SK-N-SH treated with all-trans-retinoic acid at 6 μM for 48 hours (cell line): ENCODE measurements around the gene BACH2.
A peak's percentile ranks its signal among the peaks of the same experiment; 100 is the strongest.

Experiments
- ATAC-seq: fragments of 200-7000 bp; cut with Tn5 transposase; 3 replicates; pipeline ENCODE4 v1.9.1; 2020; ENCODE audit warnings: mild to moderate bottlenecking, moderate library complexity
- ARNTL ChIP-seq: fragments of 450-650 bp; formaldehyde crosslinking; IDR thresholded peaks from 2 replicates; pipeline ENCODE4 v1.5.0; 2020; ENCODE audit warnings: low read depth, mild to moderate bottlenecking, moderate library complexity, borderline replicate concordance
- BACH2 ChIP-seq: fragments of 250-450 bp; sonication (Bioruptor Pico); IDR thresholded peaks from 2 replicates; pipeline ENCODE4 v1.9.0; 2021; ENCODE audit warnings: mild to moderate bottlenecking, borderline replicate concordance
- CSDC2 ChIP-seq: fragments of 250-450 bp; sonication (Bioruptor Pico); IDR thresholded peaks from 2 replicates; pipeline ENCODE4 v1.5.0; 2020; ENCODE audit warnings: mild to moderate bottlenecking, moderate library complexity
- GLIS3 ChIP-seq: fragments of 250-450 bp; sonication (Bioruptor Pico); IDR thresholded peaks from 2 replicates; pipeline ENCODE4 v1.5.0; 2020; ENCODE audit warnings: mild to moderate bottlenecking, moderate library complexity
- ISL1 ChIP-seq: fragments of 250-450 bp; sonication (Bioruptor Pico); IDR thresholded peaks from 2 replicates; pipeline ENCODE4 v2.1.2; 2022; ENCODE audit warnings: mild to moderate bottlenecking, moderate library complexity
- PPARA ChIP-seq: fragments of 250-450 bp; sonication (Bioruptor Pico); IDR thresholded peaks from 2 replicates; pipeline ENCODE4 v1.5.0; 2020; ENCODE audit warnings: mild to moderate bottlenecking, borderline replicate concordance
- RARB ChIP-seq: fragments of 250-450 bp; sonication (Bioruptor Pico); IDR thresholded peaks from 2 replicates; pipeline ENCODE4 v1.8.0; 2021; ENCODE audit warnings: mild to moderate bottlenecking, moderate library complexity
- SNAI2 ChIP-seq: fragments of 250-450 bp; sonication (Bioruptor Pico); IDR thresholded peaks from 2 replicates; pipeline ENCODE4 v1.5.0; 2020; ENCODE audit warnings: mild to moderate bottlenecking, moderate library complexity
- TCF4 ChIP-seq: fragments of 250-450 bp; sonication (Bioruptor Pico); IDR thresholded peaks from 2 replicates; pipeline ENCODE4 v1.8.0; 2021; ENCODE audit warnings: mild to moderate bottlenecking, moderate library complexity, borderline replicate concordance
- TOX ChIP-seq: fragments of 250-450 bp; sonication (Bioruptor Pico); IDR thresholded peaks from 2 replicates; pipeline ENCODE4 v1.8.0; 2021; ENCODE audit warnings: mild to moderate bottlenecking, moderate library complexity, borderline replicate concordance
- ZC3H10 ChIP-seq: fragments of 250-450 bp; sonication (Bioruptor Pico); IDR thresholded peaks from 2 replicates; pipeline ENCODE4 v1.5.1; 2021; ENCODE audit warnings: mild to moderate bottlenecking, moderate library complexity
- ZFP30 ChIP-seq: fragments of 450-650 bp; formaldehyde crosslinking; IDR thresholded peaks from 2 replicates; pipeline ENCODE4 v1.5.0; 2022; ENCODE audit warnings: mild to moderate bottlenecking, moderate library complexity
- ZNF565 ChIP-seq: fragments of 450-650 bp; formaldehyde crosslinking; conservative IDR thresholded peaks from 2 replicates; pipeline ENCODE4 v1.5.0; 2020; ENCODE audit warnings: low read depth, mild to moderate bottlenecking, moderate library complexity
- ZNF70 ChIP-seq: fragments of 450-650 bp; formaldehyde crosslinking; IDR thresholded peaks from 2 replicates; pipeline ENCODE4 v1.5.0; 2020; ENCODE audit warnings: mild to moderate bottlenecking, moderate library complexity
- ZNF8 ChIP-seq: fragments of 450-650 bp; formaldehyde crosslinking; IDR thresholded peaks from 2 replicates; pipeline ENCODE4 v1.5.0; 2020; ENCODE audit warnings: mild to moderate bottlenecking, moderate library complexity
- TF ChIP-seq, protein P1 (sequence below): fragments of 250-450 bp; sonication (Bioruptor Pico); IDR thresholded peaks from 2 replicates; pipeline ENCODE4 v1.8.0; 2020; ENCODE audit warnings: mild to moderate bottlenecking, moderate library complexity, borderline replicate concordance
- TF ChIP-seq, protein P2 (sequence below): fragments of 250-450 bp; sonication (Bioruptor Pico); IDR thresholded peaks from 2 replicates; pipeline ENCODE4 v1.5.0; 2020; ENCODE audit warnings: mild to moderate bottlenecking, moderate library complexity
- TF ChIP-seq, protein P3 (sequence below): fragments of 250-450 bp; sonication (Bioruptor Pico); IDR thresholded peaks from 2 replicates; pipeline ENCODE4 v1.8.0; 2021; ENCODE audit warnings: low read depth, mild to moderate bottlenecking, moderate library complexity, borderline replicate concordance
- TF ChIP-seq, protein P4 (sequence below): fragments of 250-450 bp; sonication (Bioruptor Pico); IDR thresholded peaks from 2 replicates; pipeline ENCODE4 v1.5.1; 2021; ENCODE audit warnings: mild to moderate bottlenecking, moderate library complexity

BACH2 gene

DNA sequence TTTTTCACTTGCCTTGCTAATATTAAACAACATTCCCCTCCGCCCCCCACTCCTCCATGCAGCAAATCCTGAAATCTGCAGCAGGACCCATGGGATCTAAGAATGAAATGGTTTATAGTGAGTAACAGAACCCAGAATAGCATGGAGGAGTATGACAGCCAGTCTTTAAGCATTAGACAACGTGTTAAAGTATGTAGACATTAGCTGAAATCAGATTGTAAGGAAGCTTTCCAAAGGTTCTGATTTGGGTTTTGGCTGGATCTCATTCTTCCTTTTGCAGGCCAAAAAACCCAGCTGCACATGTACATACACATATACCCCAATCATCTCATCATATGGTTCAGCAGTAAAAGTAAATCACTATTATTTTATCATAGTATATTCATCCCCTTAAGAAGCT lies 275.9 kb downstream of the BACH2 start (continued):
- TF ChIP-seq, protein P1, sequence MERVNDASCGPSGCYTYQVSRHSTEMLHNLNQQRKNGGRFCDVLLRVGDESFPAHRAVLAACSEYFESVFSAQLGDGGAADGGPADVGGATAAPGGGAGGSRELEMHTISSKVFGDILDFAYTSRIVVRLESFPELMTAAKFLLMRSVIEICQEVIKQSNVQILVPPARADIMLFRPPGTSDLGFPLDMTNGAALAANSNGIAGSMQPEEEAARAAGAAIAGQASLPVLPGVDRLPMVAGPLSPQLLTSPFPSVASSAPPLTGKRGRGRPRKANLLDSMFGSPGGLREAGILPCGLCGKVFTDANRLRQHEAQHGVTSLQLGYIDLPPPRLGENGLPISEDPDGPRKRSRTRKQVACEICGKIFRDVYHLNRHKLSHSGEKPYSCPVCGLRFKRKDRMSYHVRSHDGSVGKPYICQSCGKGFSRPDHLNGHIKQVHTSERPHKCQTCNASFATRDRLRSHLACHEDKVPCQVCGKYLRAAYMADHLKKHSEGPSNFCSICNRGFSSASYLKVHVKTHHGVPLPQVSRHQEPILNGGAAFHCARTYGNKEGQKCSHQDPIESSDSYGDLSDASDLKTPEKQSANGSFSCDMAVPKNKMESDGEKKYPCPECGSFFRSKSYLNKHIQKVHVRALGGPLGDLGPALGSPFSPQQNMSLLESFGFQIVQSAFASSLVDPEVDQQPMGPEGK (CRISPR knock-in tag): no peak
- no peak for TF ChIP-seq ZNF70
- TF ChIP-seq ZNF8 (CRISPR knock-in tag): no peak
- TF ChIP-seq TCF4 (CRISPR knock-in tag): no peak

DNA sequence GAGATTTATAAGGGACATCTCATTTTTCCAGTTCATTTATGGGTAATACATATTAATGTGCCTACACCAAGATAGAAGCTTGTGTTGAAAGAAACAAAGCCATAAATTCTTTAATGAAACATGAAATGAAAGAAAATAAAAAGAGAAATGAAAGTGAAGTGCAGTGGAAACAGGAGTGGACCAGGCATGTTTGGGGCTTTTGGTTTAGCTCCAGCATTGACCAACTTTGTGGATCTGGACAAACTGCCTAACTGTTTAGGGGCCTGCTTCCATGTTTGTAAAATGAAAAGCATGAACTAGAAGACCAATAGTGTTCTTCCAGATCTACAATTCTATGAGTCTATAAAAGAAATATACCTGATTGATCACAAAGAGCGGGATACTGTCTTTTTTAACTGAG lies 277.4 kb downstream of the BACH2 start:
- ATAC-seq: no peak
- TF ChIP-seq PPARA (no peak), ISL1 (CRISPR knock-in tag) (no peak), SNAI2 (CRISPR knock-in tag) (no peak), ZNF8 (CRISPR knock-in tag) (no peak), TCF4 (CRISPR knock-in tag) (no peak)
- TF ChIP-seq, protein P2, sequence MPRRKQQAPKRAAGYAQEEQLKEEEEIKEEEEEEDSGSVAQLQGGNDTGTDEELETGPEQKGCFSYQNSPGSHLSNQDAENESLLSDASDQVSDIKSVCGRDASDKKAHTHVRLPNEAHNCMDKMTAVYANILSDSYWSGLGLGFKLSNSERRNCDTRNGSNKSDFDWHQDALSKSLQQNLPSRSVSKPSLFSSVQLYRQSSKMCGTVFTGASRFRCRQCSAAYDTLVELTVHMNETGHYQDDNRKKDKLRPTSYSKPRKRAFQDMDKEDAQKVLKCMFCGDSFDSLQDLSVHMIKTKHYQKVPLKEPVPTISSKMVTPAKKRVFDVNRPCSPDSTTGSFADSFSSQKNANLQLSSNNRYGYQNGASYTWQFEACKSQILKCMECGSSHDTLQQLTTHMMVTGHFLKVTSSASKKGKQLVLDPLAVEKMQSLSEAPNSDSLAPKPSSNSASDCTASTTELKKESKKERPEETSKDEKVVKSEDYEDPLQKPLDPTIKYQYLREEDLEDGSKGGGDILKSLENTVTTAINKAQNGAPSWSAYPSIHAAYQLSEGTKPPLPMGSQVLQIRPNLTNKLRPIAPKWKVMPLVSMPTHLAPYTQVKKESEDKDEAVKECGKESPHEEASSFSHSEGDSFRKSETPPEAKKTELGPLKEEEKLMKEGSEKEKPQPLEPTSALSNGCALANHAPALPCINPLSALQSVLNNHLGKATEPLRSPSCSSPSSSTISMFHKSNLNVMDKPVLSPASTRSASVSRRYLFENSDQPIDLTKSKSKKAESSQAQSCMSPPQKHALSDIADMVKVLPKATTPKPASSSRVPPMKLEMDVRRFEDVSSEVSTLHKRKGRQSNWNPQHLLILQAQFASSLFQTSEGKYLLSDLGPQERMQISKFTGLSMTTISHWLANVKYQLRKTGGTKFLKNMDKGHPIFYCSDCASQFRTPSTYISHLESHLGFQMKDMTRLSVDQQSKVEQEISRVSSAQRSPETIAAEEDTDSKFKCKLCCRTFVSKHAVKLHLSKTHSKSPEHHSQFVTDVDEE (CRISPR knock-in tag): no peak
- TF ChIP-seq, all 23 proteins: peak for 0

DNA sequence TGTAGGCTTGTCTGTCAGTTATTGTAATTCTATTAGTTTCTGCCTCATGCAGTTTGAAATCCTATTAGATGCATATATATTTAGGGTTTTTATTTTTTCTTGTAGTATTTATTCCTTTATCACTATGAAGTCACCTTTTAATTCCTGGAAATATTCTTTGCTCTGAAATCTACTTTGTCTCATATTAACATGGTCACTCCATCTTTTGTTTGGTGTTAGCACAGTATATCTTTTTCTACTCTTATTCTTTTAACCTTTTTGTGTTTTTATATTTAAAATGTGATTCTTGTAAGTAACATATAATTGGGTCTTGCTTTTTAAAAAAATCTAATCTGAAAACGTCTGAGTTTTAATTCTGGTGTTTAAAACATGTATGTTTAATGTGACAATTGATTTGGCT lies 280.8 kb downstream of the BACH2 start:
- no peak for ATAC-seq
- TF ChIP-seq TCF4 (CRISPR knock-in tag): no peak
- TF ChIP-seq, protein P3, sequence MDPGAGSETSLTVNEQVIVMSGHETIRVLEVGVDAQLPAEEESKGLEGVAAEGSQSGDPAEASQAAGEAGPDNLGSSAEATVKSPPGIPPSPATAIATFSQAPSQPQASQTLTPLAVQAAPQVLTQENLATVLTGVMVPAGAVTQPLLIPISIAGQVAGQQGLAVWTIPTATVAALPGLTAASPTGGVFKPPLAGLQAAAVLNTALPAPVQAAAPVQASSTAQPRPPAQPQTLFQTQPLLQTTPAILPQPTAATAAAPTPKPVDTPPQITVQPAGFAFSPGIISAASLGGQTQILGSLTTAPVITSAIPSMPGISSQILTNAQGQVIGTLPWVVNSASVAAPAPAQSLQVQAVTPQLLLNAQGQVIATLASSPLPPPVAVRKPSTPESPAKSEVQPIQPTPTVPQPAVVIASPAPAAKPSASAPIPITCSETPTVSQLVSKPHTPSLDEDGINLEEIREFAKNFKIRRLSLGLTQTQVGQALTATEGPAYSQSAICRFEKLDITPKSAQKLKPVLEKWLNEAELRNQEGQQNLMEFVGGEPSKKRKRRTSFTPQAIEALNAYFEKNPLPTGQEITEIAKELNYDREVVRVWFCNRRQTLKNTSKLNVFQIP: no peak
- TF ChIP-seq ZFP30: no peak
- TF ChIP-seq, protein P1 (CRISPR knock-in tag): no peak
- TF ChIP-seq ZC3H10 (CRISPR knock-in tag): no peak
- no peak for TF ChIP-seq GLIS3 (CRISPR knock-in tag)
- TF ChIP-seq TOX: no peak
- TF ChIP-seq BACH2: no peak
- TF ChIP-seq, protein P2 (CRISPR knock-in tag): no peak
- TF ChIP-seq ZNF70: no peak
- TF ChIP-seq PPARA: no peak
- no peak for TF ChIP-seq RARB
- TF ChIP-seq ARNTL (CRISPR knock-in tag): no peak

DNA sequence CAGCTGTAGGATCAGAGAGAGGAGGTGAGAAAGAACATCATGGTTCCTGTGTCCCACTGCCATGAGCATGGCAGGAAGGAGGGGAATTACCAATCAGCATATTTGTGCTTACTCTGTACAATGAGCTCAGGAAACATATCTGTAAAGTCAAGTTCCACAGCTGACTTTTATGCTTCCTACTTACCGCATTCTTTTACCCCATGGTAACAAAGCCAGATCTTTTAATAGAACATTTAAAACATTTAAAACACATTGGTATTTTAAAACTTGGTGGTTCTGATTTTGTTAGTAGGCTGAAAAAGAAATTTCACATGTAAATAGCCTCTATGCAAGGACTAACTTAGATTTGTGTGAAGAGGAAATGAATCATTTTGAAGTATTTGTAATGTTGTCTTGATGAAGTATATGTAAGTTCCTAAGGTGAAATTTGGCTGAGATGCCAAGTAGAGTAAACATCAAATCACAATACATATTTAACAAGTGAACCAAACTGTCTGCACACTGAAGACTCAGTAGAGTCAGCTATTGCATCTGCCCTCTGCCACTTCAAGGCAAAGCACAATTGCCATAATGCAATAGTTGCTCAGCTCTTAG lies 287.6 kb downstream of the BACH2 start:
- ATAC-seq: peak; percentile 84
- TF ChIP-seq, protein P1 (CRISPR knock-in tag): no peak
- TF ChIP-seq, protein P4, sequence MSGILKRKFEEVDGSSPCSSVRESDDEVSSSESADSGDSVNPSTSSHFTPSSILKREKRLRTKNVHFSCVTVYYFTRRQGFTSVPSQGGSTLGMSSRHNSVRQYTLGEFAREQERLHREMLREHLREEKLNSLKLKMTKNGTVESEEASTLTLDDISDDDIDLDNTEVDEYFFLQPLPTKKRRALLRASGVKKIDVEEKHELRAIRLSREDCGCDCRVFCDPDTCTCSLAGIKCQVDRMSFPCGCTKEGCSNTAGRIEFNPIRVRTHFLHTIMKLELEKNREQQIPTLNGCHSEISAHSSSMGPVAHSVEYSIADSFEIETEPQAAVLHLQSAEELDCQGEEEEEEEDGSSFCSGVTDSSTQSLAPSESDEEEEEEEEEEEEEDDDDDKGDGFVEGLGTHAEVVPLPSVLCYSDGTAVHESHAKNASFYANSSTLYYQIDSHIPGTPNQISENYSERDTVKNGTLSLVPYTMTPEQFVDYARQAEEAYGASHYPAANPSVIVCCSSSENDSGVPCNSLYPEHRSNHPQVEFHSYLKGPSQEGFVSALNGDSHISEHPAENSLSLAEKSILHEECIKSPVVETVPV: no peak
- TF ChIP-seq SNAI2 (CRISPR knock-in tag) (no peak), TOX (no peak), ZNF565 (CRISPR knock-in tag) (no peak), CSDC2 (CRISPR knock-in tag) (no peak)
- TF ChIP-seq, all 23 proteins: peak for 0
